ENCODE results near the gene TMEM128. TPM values are rescaled to one million over a fixed set of nuclear protein-coding genes. Genes with fewer than 3 reads are reported as not detected.

TMEM128 gene, protein sequence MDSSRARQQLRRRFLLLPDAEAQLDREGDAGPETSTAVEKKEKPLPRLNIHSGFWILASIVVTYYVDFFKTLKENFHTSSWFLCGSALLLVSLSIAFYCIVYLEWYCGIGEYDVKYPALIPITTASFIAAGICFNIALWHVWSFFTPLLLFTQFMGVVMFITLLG
- total RNA-seq (2012; rRNA removed) = 16.4 and 21.3 TPM in 2 replicates

DNA sequence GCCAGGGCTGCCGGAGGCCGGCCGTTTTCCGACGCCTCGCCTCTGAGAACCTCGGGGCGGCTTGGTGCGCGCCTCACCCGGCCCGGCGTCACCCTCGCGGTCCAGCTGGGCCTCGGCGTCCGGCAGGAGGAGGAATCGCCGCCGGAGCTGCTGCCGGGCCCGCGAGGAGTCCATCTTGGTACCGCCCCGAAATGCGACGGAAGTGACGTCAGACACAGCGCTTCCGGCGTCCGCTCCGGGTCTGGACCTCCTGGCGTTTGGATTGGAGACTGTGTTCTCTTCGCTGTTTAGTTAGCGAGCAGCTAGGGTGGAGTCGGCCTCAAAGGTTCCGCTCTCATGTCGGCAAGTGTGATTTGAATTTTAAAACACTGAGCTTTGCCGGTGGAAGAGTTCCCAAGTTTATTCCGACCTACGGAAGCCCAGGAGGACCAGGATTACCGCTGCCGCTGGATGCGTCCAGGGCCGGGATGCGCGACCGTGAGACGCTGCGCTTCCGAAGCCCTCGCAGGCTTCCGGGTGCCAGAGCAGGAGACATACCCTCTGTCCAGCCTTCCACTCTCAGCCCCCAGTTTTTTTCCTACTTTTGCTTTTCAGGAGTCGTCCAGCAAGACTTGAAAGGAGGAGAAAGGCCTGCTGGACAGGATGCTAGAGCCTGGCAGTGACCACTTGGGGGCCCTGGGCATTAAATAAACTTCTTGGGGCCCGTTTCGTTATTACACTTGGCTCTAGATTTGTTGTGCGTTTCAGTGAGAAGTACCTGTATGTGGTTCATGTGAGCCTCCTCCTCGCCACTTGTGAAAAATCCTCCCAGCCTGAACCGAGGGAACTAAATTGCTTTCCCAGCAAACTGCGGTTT lies at the start of gene TMEM128:
Gene TMEM128, minus strand, starts transcription at position 195 of the 856 bp plus-strand sequence. Its CDS starts 21 bp downstream, at position 174.
- H3K9ac ChIP-seq (ENCODE audit: low read depth, low read length) = peak within 1 kb of the TSS; percentile 98
- peaks cover 15% of the 10 kb centered on the region for H3K4me1 ChIP-seq (ENCODE audit: control insufficient read depth, insufficient read depth, low read length)
- no peaks in the 10 kb centered on the region for H3K9me3 ChIP-seq (replicated peaks; ENCODE audit: low read length)
- H3K36me3 ChIP-seq (ENCODE audit: insufficient read depth, low read length) = peaks cover 17% of the 10 kb centered on the region
- H3K4me2 ChIP-seq (ENCODE audit: low read length) = peak within 1 kb of the TSS; percentile 88
- H3K27me3 ChIP-seq (ENCODE audit: control insufficient read depth, insufficient read depth, low read length) = no peaks in the 10 kb centered on the region
- H3K4me3 ChIP-seq (ENCODE audit: low read length) = peak within 1 kb of the TSS; percentile 92

DNA sequence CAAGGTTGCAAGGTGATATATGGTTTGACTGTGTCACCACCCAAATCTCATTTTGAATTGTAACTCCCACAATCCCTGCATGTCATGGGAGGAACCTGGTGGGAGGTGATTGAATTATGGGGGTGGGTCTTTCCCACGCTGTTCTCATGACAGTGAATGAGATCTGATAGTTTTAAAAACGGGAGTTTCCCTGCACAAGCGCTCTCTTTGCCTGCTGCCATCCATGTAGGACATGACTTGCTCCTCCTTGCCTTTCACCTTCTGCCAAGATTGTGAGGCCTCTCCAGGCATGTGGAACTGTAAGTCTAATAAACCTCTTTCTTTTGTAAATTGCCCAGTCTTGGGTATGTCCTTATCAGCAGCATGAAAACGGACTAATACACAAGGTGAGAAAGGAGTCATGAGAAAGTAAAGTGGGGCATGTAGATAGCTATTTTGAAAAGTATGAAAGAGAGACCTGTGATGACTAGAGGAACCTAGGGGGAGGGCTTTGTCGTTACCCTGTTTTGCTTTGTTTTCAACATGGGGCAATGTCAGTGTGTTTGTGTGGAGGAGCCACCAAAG lies 48.3 kb upstream of the TMEM128 start:
- Histone ChIP-seq H3K4me1 (ENCODE audit: control insufficient read depth, insufficient read depth, low read length) (peaks cover under 1% of the 10 kb centered on the region), H3K9me3 (replicated peaks; ENCODE audit: low read length) (no peaks in the 10 kb centered on the region), H3K9ac (ENCODE audit: low read depth, low read length) (no peak overlapping the region)

DNA sequence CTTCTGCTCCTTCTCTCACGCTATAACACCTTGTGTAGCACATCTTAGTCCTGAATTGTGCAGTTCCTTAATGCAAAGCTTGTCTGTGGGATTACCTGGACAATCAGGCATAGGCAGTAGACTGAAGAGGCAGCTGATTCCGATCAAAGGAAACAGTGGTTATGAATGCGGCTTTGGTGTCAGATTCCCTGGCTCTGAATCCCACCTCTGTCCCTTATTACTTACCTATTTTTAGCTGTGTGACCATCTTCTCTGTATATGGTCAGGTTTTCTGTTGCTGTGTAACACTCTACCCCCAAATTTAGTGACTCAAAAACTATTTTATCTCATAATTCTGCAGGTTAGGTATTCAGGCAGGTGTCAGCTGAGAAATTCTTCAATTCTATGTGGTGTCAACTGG lies 45.3 kb upstream of the TMEM128 start:
- Histone ChIP-seq H3K4me2 (ENCODE audit: low read length) (no peak overlapping the region), H3K4me3 (ENCODE audit: low read length) (no peak overlapping the region), H3K36me3 (ENCODE audit: insufficient read depth, low read length) (peaks cover 5% of the 10 kb centered on the region), H3K9ac (ENCODE audit: low read depth, low read length) (no peak overlapping the region), H3K27me3 (ENCODE audit: control insufficient read depth, insufficient read depth, low read length) (no peaks in the 10 kb centered on the region), H3K9me3 (replicated peaks; ENCODE audit: low read length) (no peaks in the 10 kb centered on the region), H3K4me1 (ENCODE audit: control insufficient read depth, insufficient read depth, low read length) (peaks cover 15% of the 10 kb centered on the region)

More for the DNA sequence above, 48.3 kb upstream of the TMEM128 start:
- Histone ChIP-seq H3K27me3 (ENCODE audit: control insufficient read depth, insufficient read depth, low read length) (no peaks in the 10 kb centered on the region), H3K36me3 (ENCODE audit: insufficient read depth, low read length) (peaks cover 9% of the 10 kb centered on the region), H3K4me3 (ENCODE audit: low read length) (no peak overlapping the region), H3K4me2 (ENCODE audit: low read length) (no peak overlapping the region)

DNA sequence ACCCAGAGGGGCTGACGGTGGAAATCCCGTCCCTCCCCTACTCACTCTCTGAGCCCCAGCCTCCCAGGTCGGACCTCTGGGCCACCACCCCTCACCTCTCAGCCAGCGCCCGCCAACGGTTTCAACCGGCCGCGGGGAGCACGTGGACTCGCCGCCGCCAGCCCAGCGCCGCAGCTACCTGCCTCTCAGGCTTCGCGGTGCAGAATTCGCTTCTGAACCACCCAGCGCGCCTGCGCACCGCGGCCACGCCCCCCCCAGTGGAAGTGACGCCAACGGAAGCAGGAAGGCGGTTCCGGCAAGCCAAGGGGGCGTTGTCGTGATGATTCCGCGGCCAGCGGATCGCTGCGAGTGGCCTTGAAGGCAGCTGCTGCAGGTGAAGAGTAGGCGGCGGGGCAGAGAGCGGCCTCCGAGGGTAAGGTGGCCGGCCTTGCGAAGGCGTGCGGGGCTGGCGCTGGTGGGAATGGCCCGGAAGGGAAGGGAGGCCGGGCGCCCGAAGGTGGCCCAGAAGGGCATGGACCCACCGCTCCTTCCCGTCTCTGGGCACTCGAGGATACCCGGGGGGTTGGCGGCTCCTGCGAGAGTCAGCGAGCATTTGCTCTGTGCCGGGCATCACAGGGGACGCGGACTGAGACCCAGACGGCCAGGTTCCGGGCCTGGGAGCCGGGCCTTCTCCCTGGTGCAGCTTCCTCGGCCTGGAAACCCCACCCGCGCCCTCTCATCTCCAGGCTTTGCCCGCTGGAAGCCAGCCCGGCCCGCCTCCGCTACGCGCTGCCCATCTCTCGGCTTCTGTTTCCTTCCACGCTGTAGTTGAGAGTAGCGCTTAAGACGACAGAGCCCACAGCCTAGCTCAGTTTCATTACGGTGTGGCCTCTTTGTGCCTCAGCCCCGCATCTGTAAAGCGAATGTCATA lies 42.2 kb upstream of the TMEM128 start, which contains the start of the genes LYAR and ZBTB49:
Gene LYAR, minus strand, starts transcription at position 214 of the 910 bp plus-strand sequence. CDS start 6,412 bp downstream, outside the sequence.
Gene ZBTB49, plus strand, starts transcription at position 311 of the 910 bp plus-strand sequence. CDS start 9,695 bp downstream, outside the sequence.
- peaks cover 15% of the 10 kb centered on the region for H3K36me3 ChIP-seq (ENCODE audit: insufficient read depth, low read length)
- H3K9me3 ChIP-seq (replicated peaks; ENCODE audit: low read length) = no peaks in the 10 kb centered on the region
- peak within 1 kb of the TSS; percentile 94 for H3K4me3 ChIP-seq (ENCODE audit: low read length)
- H3K4me1 ChIP-seq (ENCODE audit: control insufficient read depth, insufficient read depth, low read length) = peaks cover 17% of the 10 kb centered on the region
- H3K4me2 ChIP-seq (ENCODE audit: low read length) = peak within 1 kb of the TSS; percentile 80
- H3K27me3 ChIP-seq (ENCODE audit: control insufficient read depth, insufficient read depth, low read length) = no peaks in the 10 kb centered on the region
- peak within 1 kb of the TSS; percentile 85 for H3K9ac ChIP-seq (ENCODE audit: low read depth, low read length)

DNA sequence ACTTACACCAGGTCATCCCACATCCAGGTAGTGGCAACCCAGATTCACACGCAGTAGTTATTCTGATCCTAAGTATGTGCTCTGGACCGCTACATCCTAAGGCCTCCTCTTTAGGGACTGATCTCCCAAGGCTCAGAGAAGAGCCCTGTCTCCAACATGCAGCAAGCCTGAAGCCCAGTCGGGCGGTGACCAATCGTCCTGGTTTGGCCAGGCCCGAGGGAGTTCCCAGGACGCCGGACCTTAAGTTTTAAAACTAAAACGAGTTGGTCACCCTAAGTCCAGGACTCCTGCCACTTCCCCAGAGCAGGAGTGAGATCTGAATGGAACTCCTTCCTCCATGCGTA lies 41.5 kb upstream of the TMEM128 start:
- Histone ChIP-seq H3K4me1 (ENCODE audit: control insufficient read depth, insufficient read depth, low read length) (peaks cover 22% of the 10 kb centered on the region), H3K36me3 (ENCODE audit: insufficient read depth, low read length) (peaks cover 18% of the 10 kb centered on the region), H3K9me3 (replicated peaks; ENCODE audit: low read length) (no peaks in the 10 kb centered on the region), H3K27me3 (ENCODE audit: control insufficient read depth, insufficient read depth, low read length) (no peaks in the 10 kb centered on the region), H3K4me3 (ENCODE audit: low read length) (peak overlapping the region; percentile 94), H3K4me2 (ENCODE audit: low read length) (peak overlapping the region; percentile 80), H3K9ac (ENCODE audit: low read depth, low read length) (peak overlapping the region; percentile 85)

DNA sequence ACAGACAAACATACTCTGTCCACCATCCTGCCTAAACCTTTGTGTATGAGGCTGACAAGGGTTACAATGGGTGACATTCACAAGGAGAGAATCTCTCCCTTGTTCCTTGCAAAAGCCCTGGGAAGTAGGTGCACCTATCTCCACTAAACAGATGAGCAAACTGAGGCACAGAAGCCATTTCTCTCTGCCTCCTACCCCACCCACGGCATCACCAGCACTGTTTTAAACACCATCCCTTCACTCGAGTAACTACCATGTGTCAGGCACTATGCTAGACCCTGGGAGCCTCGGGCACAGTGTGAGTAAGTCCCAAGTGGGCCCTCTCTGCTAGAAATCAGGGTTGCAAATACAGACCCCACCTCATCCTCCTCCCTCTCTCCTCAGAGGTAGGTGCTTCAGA lies 41.0 kb upstream of the TMEM128 start:
- H3K9ac ChIP-seq (ENCODE audit: low read depth, low read length) = peak overlapping the region; percentile 85
- H3K9me3 ChIP-seq (replicated peaks; ENCODE audit: low read length) = no peaks in the 10 kb centered on the region
- H3K4me3 ChIP-seq (ENCODE audit: low read length) = peak overlapping the region; percentile 94
- peak overlapping the region; percentile 80 for H3K4me2 ChIP-seq (ENCODE audit: low read length)
- no peaks in the 10 kb centered on the region for H3K27me3 ChIP-seq (ENCODE audit: control insufficient read depth, insufficient read depth, low read length)
- H3K4me1 ChIP-seq (ENCODE audit: control insufficient read depth, insufficient read depth, low read length) = peaks cover 22% of the 10 kb centered on the region
- peaks cover 23% of the 10 kb centered on the region for H3K36me3 ChIP-seq (ENCODE audit: insufficient read depth, low read length)

DNA sequence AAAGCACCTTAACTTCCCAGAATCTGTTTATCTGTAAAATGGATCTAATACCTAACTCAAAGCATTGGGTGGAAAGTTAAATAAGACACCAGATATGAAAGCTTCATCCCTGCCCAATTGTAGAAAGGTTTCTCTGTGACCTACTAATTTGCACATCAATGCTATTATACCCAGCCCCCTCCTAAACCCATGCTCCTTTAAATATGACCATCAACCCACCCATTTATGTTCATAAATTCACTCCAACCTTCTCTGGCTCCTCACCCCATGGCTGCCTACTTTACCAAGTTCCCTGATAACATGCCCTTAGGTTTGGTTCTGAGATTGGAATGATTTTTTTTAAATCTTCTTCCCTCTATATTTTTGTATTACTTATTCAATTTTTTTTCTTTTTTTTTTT lies 40.1 kb upstream of the TMEM128 start:
- no peak overlapping the region for H3K4me2 ChIP-seq (ENCODE audit: low read length)
- H3K36me3 ChIP-seq (ENCODE audit: insufficient read depth, low read length) = peaks cover 26% of the 10 kb centered on the region
- H3K9ac ChIP-seq (ENCODE audit: low read depth, low read length) = no peak overlapping the region
- H3K4me3 ChIP-seq (ENCODE audit: low read length) = no peak overlapping the region
- no peaks in the 10 kb centered on the region for H3K9me3 ChIP-seq (replicated peaks; ENCODE audit: low read length)
- peaks cover 22% of the 10 kb centered on the region for H3K4me1 ChIP-seq (ENCODE audit: control insufficient read depth, insufficient read depth, low read length)
- H3K27me3 ChIP-seq (ENCODE audit: control insufficient read depth, insufficient read depth, low read length) = no peaks in the 10 kb centered on the region

DNA sequence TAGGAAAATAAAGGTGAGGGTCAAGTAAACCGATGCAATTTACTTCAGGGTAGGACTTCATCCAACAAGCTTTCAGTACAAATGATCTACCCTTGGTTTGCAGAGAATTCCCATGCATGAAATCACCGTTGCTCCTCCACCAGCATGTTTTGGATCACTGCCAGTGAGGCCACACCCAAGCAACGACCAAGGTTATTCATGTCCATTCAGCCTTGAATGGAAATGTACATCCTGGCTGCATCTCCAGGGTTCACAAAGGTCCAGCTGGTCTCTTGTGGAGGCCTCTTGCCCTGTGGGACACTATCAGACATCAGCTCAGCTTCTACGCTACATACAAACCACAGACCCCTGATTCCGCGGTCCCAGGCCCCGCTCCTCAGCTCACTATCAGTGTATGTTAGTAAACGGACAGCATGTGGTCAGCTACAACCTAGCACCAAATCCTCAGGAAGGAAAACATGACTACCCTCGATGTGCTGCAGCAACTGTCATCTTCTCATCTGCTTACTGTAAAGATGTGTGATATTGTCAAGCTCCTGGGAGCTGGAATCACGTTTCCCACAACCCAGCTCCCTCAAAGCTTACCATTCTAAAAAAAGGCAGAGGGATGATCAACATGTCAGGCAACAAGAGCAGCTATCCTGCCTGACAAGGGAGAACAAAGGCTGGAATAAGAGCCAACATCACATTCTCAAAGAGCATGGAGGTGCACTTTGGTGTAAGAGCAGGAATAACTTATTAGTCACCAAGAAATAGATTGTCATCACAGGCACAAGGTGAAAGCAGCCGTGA lies 37.0 kb upstream of the TMEM128 start:
- Histone ChIP-seq H3K36me3 (ENCODE audit: insufficient read depth, low read length) (peaks cover 46% of the 10 kb centered on the region), H3K27me3 (ENCODE audit: control insufficient read depth, insufficient read depth, low read length) (no peaks in the 10 kb centered on the region), H3K4me1 (ENCODE audit: control insufficient read depth, insufficient read depth, low read length) (peaks cover 16% of the 10 kb centered on the region), H3K9me3 (replicated peaks; ENCODE audit: low read length) (no peaks in the 10 kb centered on the region), H3K9ac (ENCODE audit: low read depth, low read length) (no peak overlapping the region), H3K4me2 (ENCODE audit: low read length) (no peak overlapping the region), H3K4me3 (ENCODE audit: low read length) (no peak overlapping the region)

DNA sequence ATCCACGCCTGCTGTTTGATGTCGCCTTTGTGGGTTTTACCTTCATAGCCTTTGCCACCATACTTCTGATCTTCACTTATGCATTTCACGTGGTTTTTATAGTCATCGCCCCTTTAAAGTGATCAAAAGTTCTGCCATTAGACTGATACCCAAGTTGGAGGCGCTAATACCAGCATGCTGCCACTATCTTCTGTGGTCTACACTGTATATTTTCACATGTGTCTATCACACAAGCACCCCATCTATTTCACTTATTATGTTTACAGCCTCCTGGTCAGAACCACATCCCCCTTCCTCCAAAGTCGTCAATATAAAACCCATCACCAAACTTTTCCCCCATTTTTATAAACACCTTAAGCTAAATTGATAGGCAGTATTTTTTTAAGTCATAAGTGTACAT lies 33.8 kb upstream of the TMEM128 start:
- H3K27me3 ChIP-seq (ENCODE audit: control insufficient read depth, insufficient read depth, low read length) = no peaks in the 10 kb centered on the region
- H3K36me3 ChIP-seq (ENCODE audit: insufficient read depth, low read length) = peaks cover 68% of the 10 kb centered on the region
- no peak overlapping the region for H3K4me3 ChIP-seq (ENCODE audit: low read length)
- no peak overlapping the region for H3K4me2 ChIP-seq (ENCODE audit: low read length)
- no peaks in the 10 kb centered on the region for H3K9me3 ChIP-seq (replicated peaks; ENCODE audit: low read length)
- H3K4me1 ChIP-seq (ENCODE audit: control insufficient read depth, insufficient read depth, low read length) = peaks cover 8% of the 10 kb centered on the region
- no peak overlapping the region for H3K9ac ChIP-seq (ENCODE audit: low read depth, low read length)

DNA sequence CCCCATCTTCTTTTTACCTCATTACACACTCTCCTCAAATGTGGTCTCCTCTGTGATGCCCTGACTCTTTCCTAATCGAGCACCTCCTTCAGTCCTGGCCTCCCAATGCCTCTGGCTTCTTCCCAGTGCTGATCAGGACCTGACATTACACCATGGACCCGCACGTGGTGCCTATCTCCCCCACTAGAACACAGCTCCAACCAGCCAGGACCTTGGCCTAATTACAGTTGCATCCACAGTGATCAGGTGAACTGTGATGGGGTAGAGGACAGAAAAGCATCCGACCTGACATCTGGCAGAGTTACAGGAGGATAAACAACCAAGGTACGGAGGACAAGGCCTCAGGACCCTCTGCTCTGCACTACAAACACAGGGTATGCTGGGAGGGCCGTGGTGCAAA lies 29.5 kb upstream of the TMEM128 start:
- Histone ChIP-seq H3K9ac (ENCODE audit: low read depth, low read length) (no peak overlapping the region), H3K27me3 (ENCODE audit: control insufficient read depth, insufficient read depth, low read length) (no peaks in the 10 kb centered on the region), H3K9me3 (replicated peaks; ENCODE audit: low read length) (no peaks in the 10 kb centered on the region), H3K4me2 (ENCODE audit: low read length) (no peak overlapping the region), H3K36me3 (ENCODE audit: insufficient read depth, low read length) (peaks cover 60% of the 10 kb centered on the region), H3K4me1 (ENCODE audit: control insufficient read depth, insufficient read depth, low read length) (no peaks in the 10 kb centered on the region), H3K4me3 (ENCODE audit: low read length) (no peak overlapping the region)

Measured in skeletal muscle satellite cell (primary cell).